Renal cortical epithelial cell (primary cell): ENCODE data around the gene CCDC33. TPM values are rescaled to one million over a fixed set of nuclear protein-coding genes. Genes with fewer than 3 reads are reported as not detected.
A peak's percentile ranks its signal among the peaks of the same experiment; 100 is the strongest.

Experiments used
- DNase-seq: peaks from one replicate; pipeline ENCODE4 v3.0.0-alpha.2; 2011; ENCODE audit warnings: low read depth
- total RNA-seq: library from RNA; depleted of rRNA; stranded (reverse); fragments of >200 nt; gene quantifications from 2 replicates; pipeline ENCODE4 v1.2.3, GENCODE V29; 2014

Gene CCDC33
- total RNA-seq, 1 donor from 2014 or later, result not detected

- no peak for DNase-seq
Measured at GRCh38 chr15:74229686-74230085, 6.4 kb upstream of the CCDC33 start.

GRCh38 chr15:74231475-74231874 is 4.7 kb upstream of the CCDC33 start:
- DNase-seq, result no peak

GRCh38 chr15:74233373-74233772 is 2.8 kb upstream of the CCDC33 start:
- no peak for DNase-seq

GRCh38 chr15:74233851-74234597 is 2.1 kb upstream of the CCDC33 start:
- DNase-seq, result peak; percentile 57

GRCh38 chr15:74234598-74234875 is 1.6 kb upstream of the CCDC33 start:
- DNase-seq, result no peak

GRCh38 chr15:74239051-74239705 is 3.1 kb downstream of the CCDC33 start:
- DNase-seq, result no peak

GRCh38 chr15:74240002-74240568 is 4.0 kb downstream of the CCDC33 start:
- peak; percentile 98 for DNase-seq

- DNase-seq, result no peak
Measured at GRCh38 chr15:74240897-74241614, 4.9 kb downstream of the CCDC33 start.

GRCh38 chr15:74242441-74243185 is 6.5 kb downstream of the CCDC33 start:
- peak; percentile 50 for DNase-seq

GRCh38 chr15:74243431-74243830 is 7.3 kb downstream of the CCDC33 start:
- DNase-seq, result no peak

GRCh38 chr15:74244822-74245341 is 8.8 kb downstream of the CCDC33 start:
- DNase-seq, result no peak

GRCh38 chr15:74245342-74245931 is 9.3 kb downstream of the CCDC33 start:
- DNase-seq, result no peak

GRCh38 chr15:74250266-74250665 is 14.1 kb downstream of the CCDC33 start:
- no peak for DNase-seq

- no peak for DNase-seq
Measured at GRCh38 chr15:74251131-74251811, 15.1 kb downstream of the CCDC33 start.

- peak; percentile 24 for DNase-seq
Measured at GRCh38 chr15:74252291-74252690, 16.2 kb downstream of the CCDC33 start.

- no peak for DNase-seq
Measured at GRCh38 chr15:74252721-74253120, 16.6 kb downstream of the CCDC33 start.

GRCh38 chr15:74253211-74253921 is 17.2 kb downstream of the CCDC33 start:
- no peak for DNase-seq

GRCh38 chr15:74257105-74257504 is 21.0 kb downstream of the CCDC33 start:
- DNase-seq, result no peak

GRCh38 chr15:74257623-74258022 is 21.5 kb downstream of the CCDC33 start:
- no peak for DNase-seq
